GM20431 (cell line): ENCODE results near the gene UBL4A.
"Not testable (repeated sequence)": the region's sequence is repeated elsewhere in the genome, so short reads cannot be mapped to it uniquely, and the experiment has no call there.

ENCODE experiments used
- in situ Hi-C: fragments of 300-500 bp; cut with MseI, MboI; formaldehyde crosslinking; loops from one replicate; pipeline ENCODE4 v1.15.0; 2020; ENCODE audit warnings: low sequenced_read_pairs; ENCODE audit not compliant: unreplicated experiment

UBL4A gene

DNA sequence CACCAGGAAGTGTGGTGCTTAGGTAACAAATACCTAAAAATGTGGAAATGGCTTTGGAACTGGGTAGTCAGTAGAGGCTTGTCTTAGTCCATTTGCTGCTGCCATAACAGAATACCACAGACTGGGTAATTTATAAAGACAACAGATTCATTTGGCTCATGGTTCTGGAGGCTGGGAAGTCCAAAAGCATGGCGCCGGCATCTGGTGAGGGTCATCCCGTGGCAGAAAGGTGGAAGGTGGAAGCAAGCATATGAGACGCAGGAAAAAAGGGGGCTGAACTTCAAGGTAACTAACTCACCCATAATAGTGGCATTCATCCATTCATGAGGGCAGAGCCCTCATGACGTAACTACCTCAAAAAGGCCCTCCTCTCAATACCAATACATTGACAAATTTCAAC lies 23.0 kb upstream of the UBL4A start:
- in situ Hi-C loops = no loop called here

DNA sequence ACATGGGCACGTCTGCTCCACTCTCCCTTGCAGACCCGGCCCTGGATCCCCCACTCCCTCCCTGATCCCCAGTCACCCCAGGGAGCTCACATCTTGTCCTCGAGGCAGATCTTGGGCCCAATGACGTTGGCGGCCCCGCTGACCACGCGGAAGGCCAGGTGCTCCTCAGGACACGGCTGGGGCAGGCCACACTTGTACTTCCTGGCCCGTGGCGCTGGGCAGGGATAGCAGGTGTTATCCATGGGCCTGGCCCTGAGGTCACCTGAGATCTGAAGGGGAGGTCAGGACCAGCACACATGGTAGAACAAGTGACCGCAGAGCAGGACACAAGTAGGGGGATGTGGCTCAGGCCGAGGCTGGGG lies 21.9 kb upstream of the UBL4A start:
- in situ Hi-C loops = no loop called here

DNA sequence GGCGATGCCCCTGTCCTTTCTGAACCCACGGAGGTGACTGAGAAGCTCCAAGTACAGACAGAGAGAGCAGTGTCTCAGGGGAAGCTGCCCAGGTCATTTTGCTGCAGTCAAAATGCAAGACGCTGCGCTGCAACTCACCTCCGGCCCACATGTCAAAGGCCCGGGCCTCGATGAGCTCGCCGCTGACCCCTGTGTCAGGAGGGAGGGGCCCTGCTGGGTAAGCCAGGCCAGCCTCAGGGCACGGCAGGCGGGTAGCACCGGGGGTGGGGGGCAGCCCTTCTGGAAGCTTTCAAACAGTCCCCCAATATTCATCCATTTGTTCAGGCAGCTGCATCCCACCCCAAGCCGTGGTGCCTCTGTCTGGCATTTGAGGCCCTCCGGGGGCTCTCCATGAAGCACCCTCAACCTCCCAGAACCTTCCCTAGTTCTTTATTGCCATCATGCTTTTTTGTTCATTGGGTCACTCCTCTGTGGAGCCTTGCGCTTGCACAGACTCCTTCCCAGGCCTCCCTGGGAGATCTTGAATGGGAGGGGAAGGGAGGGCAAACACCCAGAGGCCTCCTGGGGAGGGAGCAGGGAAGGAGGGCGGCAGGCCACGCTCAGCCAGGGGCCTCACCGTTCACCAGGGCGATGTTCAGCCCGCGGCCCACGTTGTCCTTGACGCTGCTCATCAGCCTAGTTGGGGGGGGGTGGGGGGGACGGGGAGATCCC lies 21.4 kb upstream of the UBL4A start:
- in situ Hi-C loops = no loop called here

DNA sequence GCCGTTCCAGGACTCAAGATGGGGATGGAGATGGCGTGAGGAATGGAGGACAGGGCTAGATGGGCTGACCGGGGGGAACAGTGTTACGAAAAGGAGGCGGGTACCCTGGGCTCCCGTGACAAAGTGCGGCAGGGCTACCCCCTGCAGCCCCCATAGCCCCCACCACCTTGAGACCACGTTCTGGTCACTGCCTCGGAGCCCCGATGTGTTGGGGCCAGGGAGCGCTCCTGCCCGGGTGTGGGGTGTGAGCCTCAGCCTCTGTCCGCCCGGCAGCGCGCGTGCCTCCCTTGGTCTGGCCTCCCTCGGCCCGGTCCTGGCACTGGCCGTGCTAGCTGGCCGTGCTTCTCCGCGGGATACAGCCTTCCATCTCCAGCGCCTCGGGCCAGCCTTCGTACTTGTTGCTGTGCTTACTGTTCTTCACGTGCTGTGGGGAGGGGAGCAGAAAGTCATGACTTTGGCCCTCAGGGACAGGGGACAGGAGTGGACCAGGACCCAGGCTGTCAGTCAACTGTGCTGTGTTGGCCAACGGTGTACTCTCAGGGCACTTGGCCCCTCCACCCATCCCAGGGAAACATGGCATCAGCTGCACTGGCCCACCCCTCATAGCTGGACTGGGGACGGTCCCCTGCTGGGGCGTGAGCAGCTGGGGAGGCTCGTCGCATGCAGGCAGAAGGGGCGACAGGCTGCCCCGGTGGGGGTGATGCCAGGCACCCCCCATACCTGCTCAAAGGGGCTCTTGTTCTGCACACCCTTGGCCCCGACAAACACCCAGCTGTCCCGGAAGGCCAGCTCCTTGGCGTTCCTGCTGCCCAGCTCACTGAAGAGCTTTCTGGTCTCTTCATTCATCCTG lies 20.3 kb upstream of the UBL4A start:
- in situ Hi-C loops = no loop called here

DNA sequence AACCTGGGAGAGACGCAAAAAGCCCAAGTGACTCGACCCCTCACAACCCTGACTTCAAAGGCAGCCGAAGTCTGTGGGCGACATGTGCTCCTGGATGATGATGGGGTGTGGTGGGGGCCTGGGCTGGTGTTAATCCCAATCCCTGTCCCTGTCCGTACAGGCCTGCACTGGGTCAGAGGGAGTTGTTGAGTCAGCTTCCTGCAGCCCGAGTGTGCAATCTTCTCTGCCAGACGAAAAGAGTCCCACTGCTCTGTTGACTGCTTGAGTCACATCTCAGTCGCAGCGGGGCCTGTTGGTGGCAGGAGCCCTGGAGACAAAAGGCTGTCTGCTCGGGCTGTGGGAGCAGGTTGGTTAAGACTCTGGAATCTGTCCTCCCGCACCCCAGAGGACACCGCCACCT lies 19.3 kb upstream of the UBL4A start:
- in situ Hi-C loops = no loop called here

DNA sequence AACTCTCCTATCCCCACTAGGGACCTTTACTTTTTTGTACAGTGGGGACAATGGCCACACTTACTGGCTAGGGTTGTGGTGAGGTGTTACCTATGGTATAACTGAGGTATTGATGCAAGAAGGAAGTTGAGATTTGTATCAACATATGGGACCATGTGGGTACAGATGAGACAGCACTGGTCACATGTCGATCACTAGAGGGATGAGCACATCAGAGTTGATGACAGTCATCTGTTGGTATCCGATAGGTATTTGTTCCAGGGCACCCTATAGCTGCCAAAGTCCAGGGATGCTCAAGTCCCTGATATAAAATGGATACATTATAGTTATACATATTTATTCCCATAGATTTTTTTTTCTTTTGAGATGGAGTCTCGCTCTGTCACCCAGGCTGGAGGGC lies 16.6 kb upstream of the UBL4A start:
- in situ Hi-C loops = no loop called here

DNA sequence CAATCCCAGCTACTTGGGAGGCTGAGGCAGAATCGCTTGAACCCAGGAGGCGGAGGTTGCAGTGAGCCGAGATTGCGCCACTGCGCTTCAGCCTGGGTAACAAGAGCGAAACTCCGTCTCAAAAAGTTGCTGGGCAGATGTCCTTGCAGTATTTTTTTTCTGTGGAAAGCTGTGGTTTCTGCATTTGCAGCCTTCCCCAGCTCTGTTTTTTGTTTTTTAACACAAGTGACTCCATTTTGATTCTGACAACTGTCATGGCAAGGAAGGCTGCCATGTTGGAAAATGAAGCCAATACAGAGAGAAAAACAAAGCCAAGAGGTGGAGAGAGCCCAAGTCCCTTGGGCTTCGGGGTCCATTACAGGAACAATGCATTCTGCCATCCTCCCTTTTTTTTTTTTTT lies 15.7 kb upstream of the UBL4A start:
- in situ Hi-C loops = no loop called here

DNA sequence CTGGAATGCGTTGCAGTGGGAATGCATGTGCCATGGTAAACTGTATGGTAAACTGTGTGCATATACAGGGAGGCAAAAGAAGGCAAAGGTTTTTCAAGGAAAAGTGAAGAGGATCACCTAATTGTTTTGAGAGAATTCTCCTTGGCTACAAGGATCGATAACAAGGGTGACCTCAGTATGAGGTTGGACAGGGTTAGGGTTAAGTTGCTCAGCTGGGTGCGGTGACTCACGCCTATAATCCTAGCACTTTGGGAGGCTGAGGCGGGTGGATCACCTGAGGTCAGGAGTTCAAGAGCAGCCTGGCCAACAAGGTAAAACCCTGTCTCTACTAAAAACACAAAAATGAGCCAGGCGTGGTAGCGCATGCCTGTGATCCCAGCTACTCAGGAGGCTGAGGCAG lies 15.0 kb upstream of the UBL4A start:
- in situ Hi-C loops = not testable (repeated sequence)

DNA sequence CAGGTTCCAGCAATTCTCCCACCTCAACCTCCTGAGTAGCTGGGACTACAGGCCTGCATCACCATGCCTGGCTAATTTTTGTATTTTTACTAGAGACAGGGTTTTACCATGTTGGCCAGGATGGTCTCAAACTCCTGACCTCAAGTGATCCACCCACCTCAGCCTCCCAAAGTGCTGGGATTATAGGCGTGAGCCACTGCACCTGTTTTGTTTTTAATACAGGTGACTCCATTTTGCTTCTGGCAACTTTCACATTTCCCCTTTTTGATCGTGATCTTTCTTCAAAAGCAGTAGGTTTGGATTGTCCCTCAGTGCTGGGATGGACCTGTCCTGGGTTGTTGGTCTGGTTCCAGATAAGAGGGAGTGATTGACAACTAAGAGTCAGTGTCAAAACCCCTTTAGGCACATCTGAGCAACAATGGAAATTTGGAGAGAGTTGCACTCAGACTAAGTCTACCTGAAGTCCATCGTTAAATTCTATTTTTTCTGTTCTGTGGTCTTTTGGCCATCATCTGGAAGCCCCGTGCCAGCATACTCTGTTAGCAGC lies 10.2 kb upstream of the UBL4A start:
- in situ Hi-C loops = not testable (repeated sequence)

DNA sequence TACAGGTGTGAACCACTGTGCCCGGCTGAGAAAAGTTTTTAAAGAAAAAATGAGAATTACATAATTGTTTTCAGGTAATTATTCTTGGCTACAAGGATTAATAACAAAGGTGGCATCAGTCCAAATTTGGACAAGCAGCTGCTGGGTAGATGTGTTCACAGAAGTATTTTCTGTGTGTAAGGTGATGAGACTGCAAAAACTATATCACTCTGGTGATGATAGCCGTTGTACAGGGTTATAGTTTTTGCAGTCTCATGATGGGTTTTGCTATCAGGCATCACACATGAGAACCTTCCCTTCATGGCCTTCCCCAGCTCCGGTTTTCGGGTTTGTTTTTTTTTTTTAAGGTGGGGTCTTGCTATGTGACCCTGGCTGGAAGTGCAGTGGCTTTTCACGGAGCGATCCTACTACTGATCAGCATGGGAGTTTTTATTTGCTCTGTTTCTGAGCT lies 9.1 kb upstream of the UBL4A start:
- in situ Hi-C loops = no loop called here

DNA sequence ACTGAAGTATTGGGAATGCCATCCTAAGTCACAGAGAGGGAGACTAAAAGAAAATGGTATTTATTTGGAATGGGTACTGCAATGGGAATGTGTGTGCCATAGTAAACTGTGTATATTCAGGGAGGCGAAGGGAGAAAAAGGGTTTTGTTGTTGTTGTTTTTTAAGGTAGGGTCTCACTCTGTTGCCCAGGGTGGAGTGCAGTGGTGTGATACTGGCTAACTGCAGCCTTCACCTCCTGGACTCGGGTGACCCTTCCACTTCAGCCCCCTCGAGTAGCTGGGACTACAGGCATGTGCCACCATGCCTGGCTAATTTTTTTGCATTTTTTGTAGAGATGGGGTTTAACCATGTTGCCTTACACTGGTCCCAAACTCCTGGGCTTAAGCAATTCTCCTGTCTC lies 8.3 kb upstream of the UBL4A start:
- in situ Hi-C loops = no loop called here

DNA sequence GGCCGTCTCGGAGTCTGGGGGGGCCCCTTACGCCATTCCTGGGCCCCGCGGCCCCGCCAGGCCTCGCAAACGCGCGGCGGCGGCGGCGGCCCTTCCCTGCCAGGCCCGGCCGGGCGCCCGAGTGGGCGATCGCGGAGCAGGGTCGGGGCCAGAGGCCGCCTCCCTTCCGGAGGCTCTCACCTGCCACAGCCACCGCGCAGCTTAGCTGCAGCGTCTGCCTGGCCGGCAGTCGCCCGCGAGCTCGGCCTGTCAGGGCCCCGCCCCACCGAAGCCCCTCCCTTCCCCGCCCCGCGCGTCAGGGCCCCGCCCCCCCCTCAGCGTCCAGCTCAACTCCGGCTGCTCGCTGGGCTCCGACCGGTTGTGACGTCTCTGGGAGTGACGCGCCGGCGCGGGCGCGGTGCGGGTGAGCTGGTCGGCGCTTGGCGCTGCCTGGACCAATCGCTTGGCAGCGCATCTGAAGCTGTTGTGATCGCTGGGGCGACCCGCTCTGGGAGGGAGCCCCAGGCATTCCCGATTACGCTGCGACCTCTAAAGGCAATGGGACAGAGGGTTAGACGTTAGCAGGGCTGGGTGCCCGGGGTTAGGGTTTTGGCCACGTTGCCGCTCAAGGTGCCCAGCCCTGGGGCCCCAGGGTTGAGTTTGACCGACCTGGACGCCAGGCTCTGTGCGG lies 4.1 kb upstream of the UBL4A start, which contains the start of gene SLC10A3:
Gene SLC10A3 (minus strand): TSS at position 216 of the 670 bp plus-strand sequence. CDS start 1,689 bp downstream, outside the sequence.
- in situ Hi-C loops = no loop called here

DNA sequence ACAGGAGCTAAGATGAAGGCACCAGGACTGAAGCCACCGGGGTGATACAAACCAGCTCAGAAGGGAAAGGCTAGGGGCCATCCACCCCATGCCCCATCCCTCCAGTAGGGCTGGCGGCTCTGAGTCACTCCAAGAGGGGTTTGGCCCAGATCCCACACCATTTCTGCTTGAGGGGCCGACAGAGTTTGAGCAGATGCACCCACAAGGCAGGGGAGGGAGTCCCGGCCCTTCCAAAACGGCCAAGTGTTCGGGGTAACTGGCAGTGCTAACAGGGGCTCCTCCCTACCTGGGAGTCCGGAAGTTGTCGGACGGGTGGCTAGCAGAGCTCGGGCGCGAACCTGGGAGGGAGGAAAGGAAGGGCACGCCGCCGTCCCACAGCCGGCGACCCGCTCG lies 3.6 kb upstream of the UBL4A start:
- in situ Hi-C loops = no loop called here

DNA sequence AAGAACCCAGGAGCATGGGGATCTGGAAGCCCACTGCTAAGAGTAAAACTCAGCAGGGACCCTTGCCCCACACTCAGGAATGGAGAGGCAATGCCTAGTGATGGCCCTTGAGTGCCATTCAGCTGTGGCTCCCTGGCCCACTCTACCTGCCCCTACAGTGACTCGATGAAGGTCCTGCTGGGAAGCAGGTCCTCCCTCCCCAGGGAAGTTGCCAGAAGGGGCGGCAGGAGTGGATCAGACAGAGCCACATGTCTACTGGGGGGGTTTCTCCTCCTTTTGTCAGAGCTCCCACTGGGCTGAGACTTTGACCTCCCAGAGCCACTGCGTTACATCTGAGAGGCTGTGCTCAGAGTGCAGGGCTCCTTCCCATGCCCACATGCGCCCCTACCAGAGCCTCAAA lies 2.8 kb upstream of the UBL4A start:
- in situ Hi-C loops = no loop called here

DNA sequence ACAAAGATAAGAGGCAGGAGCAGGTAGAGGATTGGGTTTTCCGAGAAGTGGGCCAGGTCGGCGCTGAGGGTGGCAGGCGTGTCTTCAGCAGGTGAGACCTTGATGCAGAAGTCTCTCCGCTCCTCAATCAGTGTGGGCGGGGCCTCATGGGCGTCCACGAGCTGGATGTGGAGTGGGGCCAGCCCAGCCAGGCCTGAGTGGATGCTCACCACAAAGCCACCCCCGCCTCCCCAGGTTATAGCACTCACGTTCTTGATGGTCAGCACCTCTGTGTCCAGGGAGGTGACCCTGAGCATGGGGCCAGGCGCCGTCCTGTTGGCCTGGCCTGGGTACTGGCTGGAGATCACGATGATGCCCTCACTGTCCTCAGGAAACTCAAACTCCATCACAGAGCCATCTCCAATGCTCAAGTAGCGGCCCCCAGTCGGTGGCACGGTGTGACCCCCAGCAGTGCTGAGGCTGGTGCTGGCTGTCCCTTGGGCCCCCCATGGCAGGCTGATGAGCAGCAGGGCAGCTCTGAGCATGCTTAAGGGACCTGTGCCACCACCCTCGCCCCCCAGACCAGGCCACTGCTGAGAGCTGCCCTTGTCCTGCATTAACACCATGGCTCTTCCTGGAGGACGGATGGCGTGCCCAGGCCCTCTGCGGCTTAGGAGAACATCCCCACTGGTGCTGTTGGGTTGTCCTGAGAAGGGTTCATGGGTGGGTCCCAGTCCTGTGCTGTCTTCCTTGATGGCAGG lies 2.1 kb upstream of the UBL4A start:
- in situ Hi-C loops = no loop called here

DNA sequence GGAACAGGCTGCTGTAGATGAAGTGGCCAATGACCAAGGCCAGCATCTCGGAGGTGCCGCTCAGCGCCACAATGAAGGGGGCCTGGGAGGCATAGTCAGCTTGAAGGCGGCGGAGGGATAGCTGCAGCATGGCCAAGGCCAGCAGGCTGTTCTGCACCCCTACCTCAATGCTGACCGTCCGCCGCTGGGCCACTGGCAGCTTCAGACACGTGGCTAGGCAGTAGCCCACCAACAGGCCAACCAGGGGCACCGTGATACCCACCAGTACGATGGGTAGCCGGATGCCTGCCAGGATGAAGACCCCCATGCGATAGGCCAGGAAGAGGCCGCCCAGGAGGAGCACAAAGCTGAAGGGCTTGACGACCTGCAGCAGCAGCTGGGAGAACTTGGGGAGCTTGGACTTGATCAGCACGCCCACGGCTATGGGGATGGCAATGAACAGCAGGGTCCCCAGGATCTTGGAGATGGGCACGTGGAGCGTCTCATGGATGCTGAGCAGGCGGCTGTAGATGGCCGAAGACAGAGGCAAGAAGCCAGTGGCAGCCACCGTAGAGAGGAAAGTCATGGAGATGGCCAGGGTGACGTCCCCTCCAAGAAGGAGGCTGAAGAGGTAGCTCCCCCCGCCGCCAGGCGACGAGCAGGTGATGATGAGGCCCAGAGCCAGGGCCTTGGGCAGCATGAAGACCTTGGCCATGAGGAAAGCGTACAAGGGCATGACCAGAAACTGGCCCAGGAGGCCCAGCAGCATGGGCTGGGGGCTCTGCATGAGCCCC lies 1.3 kb upstream of the UBL4A start:
- in situ Hi-C loops = no loop called here

DNA sequence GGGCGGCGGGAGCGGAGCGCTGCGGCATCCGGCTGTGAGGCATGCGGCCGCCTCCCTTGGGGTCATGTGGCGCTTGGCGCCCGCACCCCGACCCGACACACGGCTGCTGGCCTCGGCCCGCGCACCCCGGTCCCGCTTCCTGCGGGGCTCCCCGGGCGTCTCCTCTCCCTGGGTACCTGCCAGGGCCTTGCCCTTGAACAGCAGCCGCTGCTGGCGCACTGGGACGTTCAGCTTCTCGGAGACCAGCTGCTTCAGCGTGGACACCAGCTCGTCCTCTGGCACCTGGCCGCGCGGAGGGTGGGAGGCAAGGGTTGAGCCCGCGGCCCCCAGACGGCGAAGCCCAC lies 391 bp downstream of the UBL4A start:
- in situ Hi-C loops = no loop called here

DNA sequence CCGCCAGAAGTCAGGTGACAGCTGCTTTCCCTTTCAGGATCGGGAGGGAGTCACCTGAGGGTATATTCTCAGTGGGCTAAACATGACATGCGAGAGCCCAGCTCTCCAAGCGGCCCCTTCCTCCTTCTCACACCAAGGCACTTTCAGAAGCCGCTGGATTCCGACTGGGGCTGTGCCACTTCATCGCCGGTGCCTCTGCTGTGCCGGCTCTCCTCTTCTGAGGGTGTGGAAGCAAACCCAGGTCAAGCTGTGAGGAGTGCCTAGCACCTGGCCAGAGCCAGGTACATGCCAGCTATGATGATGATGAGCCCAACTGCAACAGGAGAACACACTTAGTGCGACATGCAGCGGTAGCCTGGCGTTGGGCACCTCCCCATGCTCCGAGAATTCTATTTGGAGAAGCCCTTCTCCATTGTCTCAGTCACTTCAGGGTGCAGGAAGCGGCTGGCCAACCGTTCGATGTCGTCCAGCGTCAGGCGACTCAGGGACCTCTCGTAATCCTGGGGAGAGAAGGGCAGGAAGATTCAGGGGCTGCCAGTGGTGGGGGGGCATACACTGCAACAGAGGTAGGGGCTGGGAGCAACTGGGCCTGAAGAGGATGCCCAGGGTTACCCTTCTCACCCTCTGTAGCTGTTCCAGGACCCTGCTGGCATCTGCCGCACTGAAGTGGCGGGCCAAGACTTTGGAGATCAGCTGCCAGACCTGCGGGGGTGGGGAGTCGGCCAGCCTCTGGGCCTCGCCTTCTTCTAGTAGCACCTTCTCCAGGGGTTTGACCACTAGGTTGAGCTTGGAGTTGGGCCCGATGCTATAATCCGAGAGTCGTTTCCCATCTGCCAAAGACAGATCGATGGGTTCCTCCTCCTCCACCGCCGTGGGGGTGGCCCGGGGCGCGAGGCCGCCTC lies 1.0 kb downstream of the UBL4A start:
- in situ Hi-C loops = no loop called here
